Omental fat pad (tissue), 4 donors: ENCODE results near the gene CDC27. TPM values are rescaled to one million over a fixed set of nuclear protein-coding genes. Genes with fewer than 3 reads are reported as not detected.
A peak's percentile ranks its signal among the peaks of the same experiment; 100 is the strongest.

Source experiments
- ATAC-seq: fragments of 150-250 bp; one replicate; pipeline ENCODE4 v1.9.1; 2016; ENCODE audit warnings: mild to moderate bottlenecking, moderate library complexity; ENCODE audit not compliant: low FRiP score
- DNase-seq: peaks from one replicate; pipeline ENCODE4 v3.0.0-alpha.2; 2019; ENCODE audit warnings: low spot score
- CTCF ChIP-seq, 3 donors: fragments of 450-650 bp; IDR thresholded peaks; one replicate each; pipeline ENCODE4 v1.5.1; 2016 to 2017; ENCODE audit warnings: antibody characterized with exemption in 3 of 3, mild to moderate bottlenecking in 3 of 3, moderate library complexity in 2 of 3
- total RNA-seq, 4 donors: library from RNA; depleted of rRNA; stranded (reverse); fragments of >200 nt; gene quantifications; one replicate each; pipeline ENCODE4 v1.1.0, GENCODE V29; 2016

CDC27 gene
- total RNA-seq, 4 donors from 2014 or later = 66.1 to 95.8 (median 76.2) TPM

DNA sequence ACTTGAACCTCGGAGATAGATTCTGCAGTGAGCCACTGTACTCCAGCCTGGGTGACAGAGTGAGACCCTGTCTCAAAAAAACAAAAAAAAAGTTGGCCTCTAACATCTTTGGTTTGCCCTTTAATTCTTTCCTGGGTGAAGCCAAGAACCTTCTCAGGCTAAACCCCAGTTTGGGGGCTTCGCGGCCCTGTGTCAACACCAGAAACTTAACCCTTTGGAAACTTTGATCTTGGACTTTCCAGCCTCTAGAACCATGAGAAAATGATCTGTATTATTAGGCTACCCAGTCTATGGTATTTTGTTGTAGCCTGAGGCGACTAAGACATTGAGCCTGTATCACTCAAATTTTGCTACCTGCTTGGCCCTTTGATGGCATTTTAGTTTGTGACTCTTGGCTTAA lies 86.2 kb downstream of the CDC27 start:
- ATAC-seq (no peak), DNase-seq (no peak)
- no peak for TF ChIP-seq CTCF (IDR thresholded peaks at IDR 0.05)

GRCh38 chr17:47099987-47100711 lies 88.9 kb downstream of the CDC27 start:
- TF ChIP-seq CTCF (IDR thresholded peaks at IDR 0.05) = no peak
- ATAC-seq = peak; percentile 98
- peak; percentile 90 for DNase-seq

DNA sequence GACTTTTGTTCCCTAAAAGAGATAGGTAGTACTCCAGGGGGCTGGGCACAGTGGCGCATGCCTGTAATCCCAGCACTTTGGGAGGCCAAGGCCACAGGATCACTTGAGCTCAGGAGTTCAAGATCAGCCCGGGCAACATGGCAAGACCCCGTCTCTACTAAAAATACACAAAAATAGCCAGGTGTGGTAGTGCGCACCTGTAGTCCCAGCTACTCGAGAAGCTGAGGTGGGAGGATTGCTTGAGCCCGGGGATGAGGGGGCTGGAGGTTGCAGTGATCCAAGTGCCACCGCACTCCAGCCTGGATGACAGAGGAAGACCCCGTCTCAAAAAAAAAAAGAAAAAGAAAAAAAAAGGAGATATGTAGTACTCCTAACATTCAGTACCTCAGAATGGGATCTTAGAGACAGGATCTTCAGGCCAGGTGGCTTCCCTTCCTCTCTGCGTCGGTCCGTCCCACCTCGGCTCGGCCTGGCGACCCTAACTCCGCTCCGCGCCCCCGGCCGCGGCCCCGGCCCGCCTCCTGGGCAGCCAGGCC lies 89.6 kb downstream of the CDC27 start:
- ATAC-seq = no peak
- no peak for TF ChIP-seq CTCF (IDR thresholded peaks at IDR 0.05)
- no peak for DNase-seq

GRCh38 chr17:47096343-47096742 lies 92.8 kb downstream of the CDC27 start:
- ATAC-seq (no peak), DNase-seq (no peak)
- TF ChIP-seq CTCF (IDR thresholded peaks at IDR 0.05) = no peak

- TF ChIP-seq CTCF (IDR thresholded peaks at IDR 0.05) = no peak
Observed at GRCh38 chr17:47095268-47095667, 93.8 kb downstream of the CDC27 start.

GRCh38 chr17:47087093-47087492 lies 102.0 kb downstream of the CDC27 start:
- TF ChIP-seq CTCF (IDR thresholded peaks at IDR 0.05) = no peak
- DNase-seq (no peak), ATAC-seq (no peak)

More at GRCh38 chr17:47095268-47095667, 93.8 kb downstream of the CDC27 start:
- DNase-seq (no peak), ATAC-seq (no peak)

- TF ChIP-seq CTCF (IDR thresholded peaks at IDR 0.05) = no peak
- ATAC-seq = no peak
- no peak for DNase-seq
Observed at GRCh38 chr17:47085736-47086135, 103.4 kb downstream of the CDC27 start.
